Activated CD8-positive, alpha-beta memory T cell treated with anti-CD3 and anti-CD28 coated beads for 48 hours (primary cell): Measurements from ENCODE around the gene PRKAR2A.
"Not testable (repeated sequence)": the region's sequence is repeated elsewhere in the genome, so short reads cannot be mapped to it uniquely, and the experiment has no call there.

Experiments used
- DNase-seq, 3 experiments: peaks; one replicate each; pipeline ENCODE4 v3.0.0-alpha.2; 2020; ENCODE audit warnings: low read depth in 2 of 3, low spot score in 2 of 3

PRKAR2A gene

GRCh38 chr3:48837163-48837562, 10.5 kb downstream of the PRKAR2A start:
- no peak for DNase-seq

GRCh38 chr3:48835650-48836366, 11.9 kb downstream of the PRKAR2A start:
- no peak for DNase-seq

- DNase-seq: no peak
Observed at GRCh38 chr3:48832684-48833083, 15.0 kb downstream of the PRKAR2A start.

- no peak for DNase-seq
Observed at GRCh38 chr3:48830715-48831114, 17.0 kb downstream of the PRKAR2A start.

- not testable (repeated sequence) for DNase-seq
Observed at GRCh38 chr3:48829525-48829924, 18.1 kb downstream of the PRKAR2A start.

GRCh38 chr3:48827874-48828273, 19.8 kb downstream of the PRKAR2A start:
- DNase-seq: not testable (repeated sequence)

GRCh38 chr3:48826451-48826850, 21.2 kb downstream of the PRKAR2A start:
- no peak for DNase-seq

- DNase-seq: no peak
Observed at GRCh38 chr3:48820612-48821324, 26.9 kb downstream of the PRKAR2A start.

- DNase-seq: no peak
Observed at GRCh38 chr3:48819234-48820221, 28.1 kb downstream of the PRKAR2A start.

- no peak for DNase-seq
Observed at GRCh38 chr3:48811524-48811923, 36.1 kb downstream of the PRKAR2A start.

- no peak for DNase-seq
Observed at GRCh38 chr3:48804930-48805329, 42.7 kb downstream of the PRKAR2A start.

GRCh38 chr3:48800831-48801230, 46.8 kb downstream of the PRKAR2A start:
- not testable (repeated sequence) for DNase-seq

- DNase-seq: no peak
Observed at GRCh38 chr3:48798998-48799397, 48.7 kb downstream of the PRKAR2A start.

- no peak for DNase-seq
Observed at GRCh38 chr3:48797626-48798025, 50.0 kb downstream of the PRKAR2A start.

- no peak for DNase-seq
Observed at GRCh38 chr3:48795997-48796732, 51.5 kb downstream of the PRKAR2A start.

- DNase-seq: not testable (repeated sequence)
Observed at GRCh38 chr3:48793484-48793883, 54.2 kb downstream of the PRKAR2A start.

GRCh38 chr3:48789665-48790064, 58.0 kb downstream of the PRKAR2A start:
- no peak for DNase-seq

- DNase-seq: no peak
Observed at GRCh38 chr3:48788544-48789162, 59.0 kb downstream of the PRKAR2A start.

GRCh38 chr3:48784426-48785120, 63.1 kb downstream of the PRKAR2A start:
- DNase-seq: no peak

- no peak for DNase-seq
Observed at GRCh38 chr3:48783304-48783703, 64.4 kb downstream of the PRKAR2A start.
